Smooth muscle cell (in vitro differentiated cells): ENCODE data around the gene PYGM. TPM values are rescaled to one million over a fixed set of nuclear protein-coding genes. Genes with fewer than 3 reads are reported as not detected.

Experiments used
- DNase-seq: peaks from one replicate; lab custom pipeline; 2025; ENCODE audit not compliant: unreplicated experiment; lab: John Stamatoyannopoulos, UW
- H2AFZ ChIP-seq: fragments of 200-600 bp; sonication (generic); 2 replicates; pipeline ENCODE4 v1.6.0; 2016; ENCODE audit warnings: antibody characterized with exemption, low read depth, mild to moderate bottlenecking
- H3F3A ChIP-seq: fragments of 200-600 bp; sonication (generic); 2 replicates; pipeline ENCODE4 v1.6.0; 2017; ENCODE audit warnings: antibody characterized with exemption, low read depth
- H3K27ac ChIP-seq: fragments of 200-600 bp; sonication (generic); 2 replicates; pipeline ENCODE4 v1.5.1; 2016; ENCODE audit warnings: low read depth, mild to moderate bottlenecking
- H3K27me3 ChIP-seq: fragments of 200-600 bp; sonication (generic); 2 replicates; pipeline ENCODE4 v1.6.1; 2016; ENCODE audit warnings: low read depth, mild to moderate bottlenecking
- H3K36me3 ChIP-seq: fragments of 200-600 bp; sonication (generic); 2 replicates; pipeline ENCODE4 v1.5.1; 2016; ENCODE audit warnings: low read depth
- H3K4me1 ChIP-seq: fragments of 200-600 bp; sonication (generic); 2 replicates; pipeline ENCODE4 v1.5.1; 2016; ENCODE audit warnings: low read depth
- H3K4me2 ChIP-seq: fragments of 200-600 bp; sonication (generic); 2 replicates; pipeline ENCODE4 v1.6.0; 2016; ENCODE audit warnings: mild to moderate bottlenecking
- H3K4me3 ChIP-seq: fragments of 200-600 bp; sonication (generic); 2 replicates; pipeline ENCODE4 v1.5.1; 2016; ENCODE audit warnings: mild to moderate bottlenecking
- H3K79me2 ChIP-seq: fragments of 200-600 bp; sonication (generic); 2 replicates; pipeline ENCODE4 v1.6.0; 2016; ENCODE audit warnings: low read depth, mild to moderate bottlenecking
- H3K9ac ChIP-seq: fragments of 200-600 bp; sonication (generic); 2 replicates; pipeline ENCODE4 v1.6.0; 2016; ENCODE audit warnings: low read depth
- H3K9me3 ChIP-seq: fragments of 200-600 bp; sonication (generic); replicated peaks from 2 replicates; pipeline ENCODE4 v1.5.1; 2016; ENCODE audit warnings: low read depth
- H4K20me1 ChIP-seq: fragments of 200-600 bp; sonication (generic); 2 replicates; pipeline ENCODE4 v1.6.0; 2016; ENCODE audit warnings: low read depth
- WGBS: methylation state at CpG from one replicate; pipeline ENCODE4 v1.1.7; 2016; ENCODE audit warnings: low lambda C conversion rate; 5-methylcytosine and 5-hydroxymethylcytosine counted together
- polyA plus RNA-seq: library from polyadenylated mRNA; unstranded; fragments of >200 nt; fragmentation: Nextera tagmentation; extraction: Ambion mirVana; gene quantifications from 2 replicates; pipeline ENCODE4 v1.2.1, GENCODE V29; 2016
- total RNA-seq: library from RNA; depleted of rRNA; stranded (reverse); fragments of >200 nt; gene quantifications from 2 replicates; pipeline ENCODE4 v1.2.3, GENCODE V29; 2014
- TF ChIP-seq, protein P1 (sequence below): fragments of 200-600 bp; sonication (generic); IDR thresholded peaks from 2 replicates; pipeline ENCODE4 v1.5.1; 2017; ENCODE audit warnings: borderline replicate concordance, mild to moderate bottlenecking, antibody characterized with exemption; ENCODE audit not compliant: insufficient read depth, poor library complexity, severe bottlenecking

PYGM gene
- total and polyA plus RNA-seq, 2 experiments from 2014 or later, result 1.1 to 2.2 TPM

GRCh38 chr11:64724863-64725532 lies 34.8 kb downstream of the PYGM start:
- Histone ChIP-seq H3K9me3 (no peaks in the 10 kb centered on the region), H3K4me1 (no peaks in the 10 kb centered on the region), H3K4me2 (no peak overlapping the region), H3K4me3 (no peak overlapping the region), H3K79me2 (no peaks in the 10 kb centered on the region), H2AFZ (no peak overlapping the region), H3K9ac (no peak overlapping the region), H3K27me3 (peaks cover 26% of the 10 kb centered on the region), H4K20me1 (no peaks in the 10 kb centered on the region), H3K36me3 (no peaks in the 10 kb centered on the region), H3K27ac (no peak overlapping the region), H3F3A (no peaks in the 10 kb centered on the region)
- DNase-seq, result no peak
- WGBS, result 87% methylated on average over 7 of the region's 7 CpGs
- TF ChIP-seq, protein P1, sequence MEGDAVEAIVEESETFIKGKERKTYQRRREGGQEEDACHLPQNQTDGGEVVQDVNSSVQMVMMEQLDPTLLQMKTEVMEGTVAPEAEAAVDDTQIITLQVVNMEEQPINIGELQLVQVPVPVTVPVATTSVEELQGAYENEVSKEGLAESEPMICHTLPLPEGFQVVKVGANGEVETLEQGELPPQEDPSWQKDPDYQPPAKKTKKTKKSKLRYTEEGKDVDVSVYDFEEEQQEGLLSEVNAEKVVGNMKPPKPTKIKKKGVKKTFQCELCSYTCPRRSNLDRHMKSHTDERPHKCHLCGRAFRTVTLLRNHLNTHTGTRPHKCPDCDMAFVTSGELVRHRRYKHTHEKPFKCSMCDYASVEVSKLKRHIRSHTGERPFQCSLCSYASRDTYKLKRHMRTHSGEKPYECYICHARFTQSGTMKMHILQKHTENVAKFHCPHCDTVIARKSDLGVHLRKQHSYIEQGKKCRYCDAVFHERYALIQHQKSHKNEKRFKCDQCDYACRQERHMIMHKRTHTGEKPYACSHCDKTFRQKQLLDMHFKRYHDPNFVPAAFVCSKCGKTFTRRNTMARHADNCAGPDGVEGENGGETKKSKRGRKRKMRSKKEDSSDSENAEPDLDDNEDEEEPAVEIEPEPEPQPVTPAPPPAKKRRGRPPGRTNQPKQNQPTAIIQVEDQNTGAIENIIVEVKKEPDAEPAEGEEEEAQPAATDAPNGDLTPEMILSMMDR, result no peak

DNA sequence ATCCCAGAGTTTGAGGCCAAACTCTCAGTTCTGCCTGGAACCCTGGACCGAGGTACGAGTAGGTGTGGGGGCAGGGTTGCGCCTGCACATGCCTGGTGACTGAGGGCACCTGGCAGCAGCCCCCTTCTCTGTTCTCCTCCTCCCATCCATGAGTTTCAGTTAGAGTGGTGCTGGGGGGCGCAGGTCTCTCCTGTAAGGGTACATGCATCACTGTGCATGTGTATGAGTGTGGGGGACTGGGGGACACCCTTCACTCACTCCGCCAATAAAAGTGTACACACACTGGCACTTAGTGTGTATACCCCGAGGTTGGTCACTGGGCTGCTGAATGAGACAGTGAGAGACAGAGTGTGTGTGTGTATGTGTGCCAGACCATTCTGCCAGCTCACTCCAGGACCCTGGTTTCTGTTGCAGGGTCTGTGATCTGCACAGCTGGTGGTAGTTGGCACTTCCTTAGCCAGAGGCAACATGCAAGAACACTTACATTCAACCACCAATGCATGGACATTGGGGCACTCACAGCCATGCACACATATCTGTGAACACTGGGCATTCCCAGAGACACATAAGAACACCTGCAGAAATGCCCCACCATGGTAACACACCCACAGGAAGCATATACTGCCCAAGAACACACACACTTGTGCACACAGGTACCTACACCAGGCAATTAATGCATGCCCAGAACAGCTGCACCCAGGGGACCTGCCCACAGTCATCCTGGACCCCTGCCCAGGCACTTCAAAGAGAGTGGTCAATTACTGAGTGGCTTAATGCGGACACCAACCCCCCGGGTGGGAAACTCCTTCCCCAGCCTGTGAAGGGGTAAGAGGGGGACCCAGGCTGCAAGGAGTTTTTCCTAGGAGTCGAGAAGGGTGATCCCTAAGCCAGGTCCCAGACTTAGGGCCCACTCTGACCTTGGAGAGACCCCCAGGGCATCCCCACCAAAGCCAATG lies 35.6 kb downstream of the PYGM start:
- H2AFZ ChIP-seq, result no peak overlapping the region
- no peaks in the 10 kb centered on the region for H4K20me1 ChIP-seq
- no peak overlapping the region for H3K9ac ChIP-seq
- H3K27me3 ChIP-seq, result peaks cover 34% of the 10 kb centered on the region
- H3K27ac ChIP-seq, result no peak overlapping the region
- no peak overlapping the region for H3K4me2 ChIP-seq
- H3K4me1 ChIP-seq, result no peaks in the 10 kb centered on the region
- H3K9me3 ChIP-seq, result no peaks in the 10 kb centered on the region
- no peaks in the 10 kb centered on the region for H3K79me2 ChIP-seq
- DNase-seq, result no peak
- TF ChIP-seq, protein P1, result no peak
- 78% methylated on average over 9 of the region's 9 CpGs for WGBS
- H3K36me3 ChIP-seq, result no peaks in the 10 kb centered on the region
- no peak overlapping the region for H3K4me3 ChIP-seq
- H3F3A ChIP-seq, result no peaks in the 10 kb centered on the region

GRCh38 chr11:64723117-64723906 lies 36.5 kb downstream of the PYGM start, which contains the start of gene NRXN2:
NRXN2 (minus strand) TSS chr11:64723197; CDS start chr11:64713699, 9,498 bp downstream.
- Histone ChIP-seq H3K4me1 (no peaks in the 10 kb centered on the region), H3F3A (no peaks in the 10 kb centered on the region), H2AFZ (peak within 1 kb of the TSS; percentile 83), H3K9me3 (no peaks in the 10 kb centered on the region), H3K36me3 (no peaks in the 10 kb centered on the region), H3K27ac (no peak within 1 kb of the TSS), H3K9ac (peak within 1 kb of the TSS; percentile 76), H3K79me2 (no peaks in the 10 kb centered on the region), H3K4me2 (peak within 1 kb of the TSS; percentile 95), H3K4me3 (peak within 1 kb of the TSS; percentile 65), H3K27me3 (peaks cover 35% of the 10 kb centered on the region), H4K20me1 (no peaks in the 10 kb centered on the region)
- TF ChIP-seq, protein P1, result peak; percentile 99
- WGBS, result 5% methylated on average over 52 of the region's 66 CpGs
- peak; percentile 40 for DNase-seq
